Measurements from ENCODE around the gene ACP7.
"Not testable (repeated sequence)": the region's sequence is repeated elsewhere in the genome, so short reads cannot be mapped to it uniquely, and the experiment has no call there.

ACP7 gene

GRCh38 chr19:39083983-39084731 is at the start of gene ACP7:
Gene ACP7, plus strand, starts transcription at chr19:39084368. Its CDS starts 902 bp downstream, at chr19:39085270.
- peak; percentile 34 for DNase-seq

- no peak for DNase-seq
These were observed 47.6 kb upstream of the ACP7 start for GRCh38 chr19:39036581-39036980.

- no peak for DNase-seq
These were observed 47.0 kb upstream of the ACP7 start for GRCh38 chr19:39037194-39037593.

- DNase-seq = peak; percentile 31
These were observed 46.1 kb upstream of the ACP7 start for GRCh38 chr19:39038098-39038497.

- no peak for DNase-seq
These were observed 38.7 kb upstream of the ACP7 start for GRCh38 chr19:39045506-39045905.

GRCh38 chr19:39046037-39046821 is 37.9 kb upstream of the ACP7 start:
- no peak for DNase-seq

- DNase-seq = no peak
These were observed 37.1 kb upstream of the ACP7 start for GRCh38 chr19:39047073-39047472.

GRCh38 chr19:39052243-39052746 is 31.9 kb upstream of the ACP7 start:
- DNase-seq = peak; percentile 84

GRCh38 chr19:39052846-39053245 is 31.3 kb upstream of the ACP7 start:
- no peak for DNase-seq

- DNase-seq = no peak
These were observed 30.7 kb upstream of the ACP7 start for GRCh38 chr19:39053276-39054090.

GRCh38 chr19:39054091-39054470 is 30.1 kb upstream of the ACP7 start:
- no peak for DNase-seq

GRCh38 chr19:39057615-39058014 is 26.6 kb upstream of the ACP7 start:
- DNase-seq = no peak

GRCh38 chr19:39059302-39059701 is 24.9 kb upstream of the ACP7 start:
- no peak for DNase-seq

GRCh38 chr19:39060171-39060570 is 24.0 kb upstream of the ACP7 start:
- DNase-seq = no peak

GRCh38 chr19:39064405-39064804 is 19.8 kb upstream of the ACP7 start:
- DNase-seq = no peak

GRCh38 chr19:39065928-39066327 is 18.2 kb upstream of the ACP7 start:
- no peak for DNase-seq

GRCh38 chr19:39067104-39067503 is 17.1 kb upstream of the ACP7 start:
- no peak for DNase-seq

- DNase-seq = not testable (repeated sequence)
These were observed 15.9 kb upstream of the ACP7 start for GRCh38 chr19:39068259-39068658.

GRCh38 chr19:39070888-39071287 is 13.3 kb upstream of the ACP7 start:
- no peak for DNase-seq

GRCh38 chr19:39074205-39074692 is 9.9 kb upstream of the ACP7 start:
- DNase-seq = no peak

- no peak for DNase-seq
These were observed 9.2 kb upstream of the ACP7 start for GRCh38 chr19:39074942-39075341.

- no peak for DNase-seq
These were observed 6.8 kb upstream of the ACP7 start for GRCh38 chr19:39077323-39077722.

Measured in stimulated activated CD8-positive, alpha-beta memory T cell treated with anti-CD3 and anti-CD28 coated beads, Interleukin-4, amount 100 ng/mL, for 48 hours (primary cell).